MG63 (cell line): Measurements from ENCODE around the gene GFOD2. TPM values are rescaled to one million over a fixed set of nuclear protein-coding genes. Genes with fewer than 3 reads are reported as not detected.
"Not testable (repeated sequence)": the region's sequence is repeated elsewhere in the genome, so short reads cannot be mapped to it uniquely, and the experiment has no call there.

Experiments used
- DNase-seq: peaks from one replicate; pipeline ENCODE4 v3.0.0-alpha.2; 2020
- H3K27me3 ChIP-seq: fragments of 250-450 bp; sonication (Bioruptor Pico); 2 replicates; pipeline ENCODE4 v1.5.1; 2020; ENCODE audit warnings: mild to moderate bottlenecking, moderate library complexity
- H3K36me3 ChIP-seq: fragments of 250-450 bp; sonication (Bioruptor Pico); 2 replicates; pipeline ENCODE4 v1.5.1; 2020; ENCODE audit warnings: mild to moderate bottlenecking, moderate library complexity
- H3K4me3 ChIP-seq: fragments of 250-450 bp; sonication (Bioruptor Pico); 2 replicates; pipeline ENCODE4 v1.5.1; 2020; ENCODE audit warnings: mild to moderate bottlenecking, moderate library complexity
- H3K9me3 ChIP-seq: fragments of 250-450 bp; sonication (Bioruptor Pico); 2 replicates; pipeline ENCODE4 v1.5.1; 2020; ENCODE audit warnings: mild to moderate bottlenecking, moderate library complexity
- total RNA-seq: library from RNA; depleted of rRNA; stranded (reverse); fragments of >200 nt; shearing (Covaris generic); gene quantifications from 2 replicates; pipeline ENCODE4 v1.2.3, GENCODE V29; 2014; ENCODE audit warnings: low replicate concordance

GFOD2 gene
- total RNA-seq, 1 experiment from 2014 or later: 13.4 TPM

- Histone ChIP-seq H3K36me3 (no peaks in the 10 kb centered on the region), H3K27me3 (no peaks in the 10 kb centered on the region), H3K4me3 (peak overlapping the region; percentile 93), H3K9me3 (no peaks in the 10 kb centered on the region)
- no peak for DNase-seq
These were observed 458 bp downstream of the GFOD2 start for GRCh38 chr16:67718668-67719047.

GRCh38 chr16:67716097-67716496, 3.0 kb downstream of the GFOD2 start:
- no peaks in the 10 kb centered on the region for H3K36me3 ChIP-seq
- H3K4me3 ChIP-seq: no peak overlapping the region
- no peaks in the 10 kb centered on the region for H3K9me3 ChIP-seq
- DNase-seq: no peak
- no peaks in the 10 kb centered on the region for H3K27me3 ChIP-seq

- DNase-seq: no peak
- no peaks in the 10 kb centered on the region for H3K27me3 ChIP-seq
- H3K9me3 ChIP-seq: no peaks in the 10 kb centered on the region
- no peaks in the 10 kb centered on the region for H3K36me3 ChIP-seq
- H3K4me3 ChIP-seq: no peak overlapping the region
These were observed 4.6 kb downstream of the GFOD2 start for GRCh38 chr16:67714522-67714921.

- Histone ChIP-seq H3K4me3 (no peak overlapping the region), H3K9me3 (no peaks in the 10 kb centered on the region), H3K27me3 (no peaks in the 10 kb centered on the region), H3K36me3 (no peaks in the 10 kb centered on the region)
- DNase-seq: no peak
These were observed 5.4 kb downstream of the GFOD2 start for GRCh38 chr16:67713647-67714273.

GRCh38 chr16:67710607-67711006, 8.5 kb downstream of the GFOD2 start:
- H3K4me3 ChIP-seq: no peak overlapping the region
- no peak for DNase-seq
- no peaks in the 10 kb centered on the region for H3K9me3 ChIP-seq
- H3K27me3 ChIP-seq: no peaks in the 10 kb centered on the region
- no peaks in the 10 kb centered on the region for H3K36me3 ChIP-seq

GRCh38 chr16:67709050-67709449, 10.1 kb downstream of the GFOD2 start:
- Histone ChIP-seq H3K4me3 (no peak overlapping the region), H3K36me3 (no peaks in the 10 kb centered on the region), H3K9me3 (no peaks in the 10 kb centered on the region), H3K27me3 (no peaks in the 10 kb centered on the region)
- DNase-seq: no peak

- no peaks in the 10 kb centered on the region for H3K36me3 ChIP-seq
- peak; percentile 64 for DNase-seq
- no peak overlapping the region for H3K4me3 ChIP-seq
- H3K27me3 ChIP-seq: no peaks in the 10 kb centered on the region
- H3K9me3 ChIP-seq: no peaks in the 10 kb centered on the region
These were observed 10.7 kb downstream of the GFOD2 start for GRCh38 chr16:67708368-67708771.

- Histone ChIP-seq H3K4me3 (no peak overlapping the region), H3K27me3 (no peaks in the 10 kb centered on the region), H3K9me3 (no peaks in the 10 kb centered on the region), H3K36me3 (no peaks in the 10 kb centered on the region)
- DNase-seq: no peak
These were observed 11.3 kb downstream of the GFOD2 start for GRCh38 chr16:67707790-67708189.

- Histone ChIP-seq H3K36me3 (no peaks in the 10 kb centered on the region), H3K4me3 (no peak overlapping the region), H3K27me3 (no peaks in the 10 kb centered on the region), H3K9me3 (no peaks in the 10 kb centered on the region)
- no peak for DNase-seq
These were observed 11.9 kb downstream of the GFOD2 start for GRCh38 chr16:67707210-67707609.

- H3K36me3 ChIP-seq: no peaks in the 10 kb centered on the region
- H3K9me3 ChIP-seq: no peaks in the 10 kb centered on the region
- no peak for DNase-seq
- H3K4me3 ChIP-seq: no peak overlapping the region
- no peaks in the 10 kb centered on the region for H3K27me3 ChIP-seq
These were observed 15.0 kb downstream of the GFOD2 start for GRCh38 chr16:67704110-67704509.

- no peak for DNase-seq
- H3K36me3 ChIP-seq: no peaks in the 10 kb centered on the region
- no peaks in the 10 kb centered on the region for H3K9me3 ChIP-seq
These were observed 15.5 kb downstream of the GFOD2 start for GRCh38 chr16:67703626-67704025.

GRCh38 chr16:67702130-67702529, 17.0 kb downstream of the GFOD2 start:
- no peak for DNase-seq
- no peaks in the 10 kb centered on the region for H3K27me3 ChIP-seq
- H3K4me3 ChIP-seq: no peak overlapping the region
- no peaks in the 10 kb centered on the region for H3K36me3 ChIP-seq
- H3K9me3 ChIP-seq: no peaks in the 10 kb centered on the region

More at GRCh38 chr16:67703626-67704025, 15.5 kb downstream of the GFOD2 start:
- no peaks in the 10 kb centered on the region for H3K27me3 ChIP-seq
- no peak overlapping the region for H3K4me3 ChIP-seq

- Histone ChIP-seq H3K27me3 (no peaks in the 10 kb centered on the region), H3K4me3 (no peak overlapping the region), H3K36me3 (no peaks in the 10 kb centered on the region), H3K9me3 (no peaks in the 10 kb centered on the region)
- DNase-seq: no peak
These were observed 17.7 kb downstream of the GFOD2 start for GRCh38 chr16:67701420-67701819.

GRCh38 chr16:67699265-67699664, 19.9 kb downstream of the GFOD2 start:
- Histone ChIP-seq H3K4me3 (no peak overlapping the region), H3K27me3 (no peaks in the 10 kb centered on the region), H3K9me3 (no peaks in the 10 kb centered on the region), H3K36me3 (no peaks in the 10 kb centered on the region)
- no peak for DNase-seq

GRCh38 chr16:67697422-67698185, 21.5 kb downstream of the GFOD2 start:
- no peaks in the 10 kb centered on the region for H3K9me3 ChIP-seq
- no peaks in the 10 kb centered on the region for H3K27me3 ChIP-seq
- H3K4me3 ChIP-seq: no peak overlapping the region
- DNase-seq: no peak
- H3K36me3 ChIP-seq: no peaks in the 10 kb centered on the region

- Histone ChIP-seq H3K9me3 (no peaks in the 10 kb centered on the region), H3K36me3 (no peaks in the 10 kb centered on the region), H3K27me3 (no peaks in the 10 kb centered on the region), H3K4me3 (no peak overlapping the region)
- no peak for DNase-seq
These were observed 24.5 kb downstream of the GFOD2 start for GRCh38 chr16:67694611-67695010.

- not testable (repeated sequence) for H3K27me3 ChIP-seq, H3K36me3 ChIP-seq, H3K9me3 ChIP-seq, DNase-seq, H3K4me3 ChIP-seq
These were observed 25.4 kb downstream of the GFOD2 start for GRCh38 chr16:67693517-67694285.
